ENCODE measurements around the gene SLC26A5.

DNA sequence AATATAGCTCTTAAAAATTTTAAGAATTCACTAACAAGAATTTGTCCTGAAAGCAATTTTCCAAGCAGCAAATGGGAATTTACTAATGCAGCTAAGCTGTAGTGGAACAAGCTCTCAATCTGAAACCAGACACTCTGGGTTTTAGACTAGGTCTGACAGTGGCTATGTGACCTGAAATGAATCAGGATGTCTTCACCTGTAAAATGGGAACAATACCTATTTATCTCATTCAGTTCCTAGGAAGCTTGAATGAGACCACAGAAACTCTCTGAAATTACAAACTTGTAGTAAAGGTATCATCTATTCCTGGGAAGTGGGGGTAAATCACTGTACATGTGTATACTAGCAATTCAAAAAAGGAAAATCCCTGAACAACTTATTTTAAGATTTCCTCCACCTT lies 102.7 kb downstream of the SLC26A5 start:
- TF ChIP-seq, protein P1, sequence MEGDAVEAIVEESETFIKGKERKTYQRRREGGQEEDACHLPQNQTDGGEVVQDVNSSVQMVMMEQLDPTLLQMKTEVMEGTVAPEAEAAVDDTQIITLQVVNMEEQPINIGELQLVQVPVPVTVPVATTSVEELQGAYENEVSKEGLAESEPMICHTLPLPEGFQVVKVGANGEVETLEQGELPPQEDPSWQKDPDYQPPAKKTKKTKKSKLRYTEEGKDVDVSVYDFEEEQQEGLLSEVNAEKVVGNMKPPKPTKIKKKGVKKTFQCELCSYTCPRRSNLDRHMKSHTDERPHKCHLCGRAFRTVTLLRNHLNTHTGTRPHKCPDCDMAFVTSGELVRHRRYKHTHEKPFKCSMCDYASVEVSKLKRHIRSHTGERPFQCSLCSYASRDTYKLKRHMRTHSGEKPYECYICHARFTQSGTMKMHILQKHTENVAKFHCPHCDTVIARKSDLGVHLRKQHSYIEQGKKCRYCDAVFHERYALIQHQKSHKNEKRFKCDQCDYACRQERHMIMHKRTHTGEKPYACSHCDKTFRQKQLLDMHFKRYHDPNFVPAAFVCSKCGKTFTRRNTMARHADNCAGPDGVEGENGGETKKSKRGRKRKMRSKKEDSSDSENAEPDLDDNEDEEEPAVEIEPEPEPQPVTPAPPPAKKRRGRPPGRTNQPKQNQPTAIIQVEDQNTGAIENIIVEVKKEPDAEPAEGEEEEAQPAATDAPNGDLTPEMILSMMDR (IDR thresholded peaks at IDR 0.05) = no peak
- TF ChIP-seq, protein P2, sequence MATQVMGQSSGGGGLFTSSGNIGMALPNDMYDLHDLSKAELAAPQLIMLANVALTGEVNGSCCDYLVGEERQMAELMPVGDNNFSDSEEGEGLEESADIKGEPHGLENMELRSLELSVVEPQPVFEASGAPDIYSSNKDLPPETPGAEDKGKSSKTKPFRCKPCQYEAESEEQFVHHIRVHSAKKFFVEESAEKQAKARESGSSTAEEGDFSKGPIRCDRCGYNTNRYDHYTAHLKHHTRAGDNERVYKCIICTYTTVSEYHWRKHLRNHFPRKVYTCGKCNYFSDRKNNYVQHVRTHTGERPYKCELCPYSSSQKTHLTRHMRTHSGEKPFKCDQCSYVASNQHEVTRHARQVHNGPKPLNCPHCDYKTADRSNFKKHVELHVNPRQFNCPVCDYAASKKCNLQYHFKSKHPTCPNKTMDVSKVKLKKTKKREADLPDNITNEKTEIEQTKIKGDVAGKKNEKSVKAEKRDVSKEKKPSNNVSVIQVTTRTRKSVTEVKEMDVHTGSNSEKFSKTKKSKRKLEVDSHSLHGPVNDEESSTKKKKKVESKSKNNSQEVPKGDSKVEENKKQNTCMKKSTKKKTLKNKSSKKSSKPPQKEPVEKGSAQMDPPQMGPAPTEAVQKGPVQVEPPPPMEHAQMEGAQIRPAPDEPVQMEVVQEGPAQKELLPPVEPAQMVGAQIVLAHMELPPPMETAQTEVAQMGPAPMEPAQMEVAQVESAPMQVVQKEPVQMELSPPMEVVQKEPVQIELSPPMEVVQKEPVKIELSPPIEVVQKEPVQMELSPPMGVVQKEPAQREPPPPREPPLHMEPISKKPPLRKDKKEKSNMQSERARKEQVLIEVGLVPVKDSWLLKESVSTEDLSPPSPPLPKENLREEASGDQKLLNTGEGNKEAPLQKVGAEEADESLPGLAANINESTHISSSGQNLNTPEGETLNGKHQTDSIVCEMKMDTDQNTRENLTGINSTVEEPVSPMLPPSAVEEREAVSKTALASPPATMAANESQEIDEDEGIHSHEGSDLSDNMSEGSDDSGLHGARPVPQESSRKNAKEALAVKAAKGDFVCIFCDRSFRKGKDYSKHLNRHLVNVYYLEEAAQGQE (IDR thresholded peaks at IDR 0.05; ENCODE audit: insufficient read depth in 1 of 2, low read depth in 2 of 2, low read length in 1 of 2) = no peak
